Liver (tissue), 9 donors: ENCODE data around the gene DIP2C. TPM values are rescaled to one million over a fixed set of nuclear protein-coding genes. Genes with fewer than 3 reads are reported as not detected.

Source experiments
- DNase-seq: peaks from one replicate; pipeline ENCODE4 v3.0.0-alpha.2; 2017; ENCODE audit warnings: low spot score
- H3K27ac ChIP-seq, 2 donors: one replicate each; pipeline ENCODE4 v1.7.0; 2013; ENCODE audit warnings: inconsistent platforms in 2 of 2, low read length in 2 of 2, control low read depth in 1 of 2, low read depth in 1 of 2, mild to moderate bottlenecking in 1 of 2
- H3K27me3 ChIP-seq, 4 donors: one replicate each; pipeline versions ENCODE4 v1.6.1 to v1.7.0; 2013; ENCODE audit warnings: low read length in 3 of 4, inconsistent platforms in 1 of 4, mild to moderate bottlenecking in 1 of 4, moderate library complexity in 1 of 4; ENCODE audit not compliant: control insufficient read depth in 4 of 4, insufficient read depth in 4 of 4
- H3K36me3 ChIP-seq, 4 donors: one replicate each; pipeline versions ENCODE4 v1.6.1 to v1.7.0; 2013; ENCODE audit warnings: low read length in 3 of 4, mild to moderate bottlenecking in 3 of 4, low read depth in 1 of 4, moderate library complexity in 1 of 4; ENCODE audit not compliant: control insufficient read depth in 4 of 4, insufficient read depth in 3 of 4
- H3K4me1 ChIP-seq, 4 donors: one replicate each; pipeline versions ENCODE4 v1.6.1 to v1.7.0; 2013; ENCODE audit warnings: low read length in 3 of 4, mild to moderate bottlenecking in 3 of 4, moderate library complexity in 1 of 4; ENCODE audit not compliant: control insufficient read depth in 4 of 4, insufficient read depth in 4 of 4
- H3K4me3 ChIP-seq, 3 donors: one replicate each; pipeline versions ENCODE4 v1.6.1 to v1.7.0; 2013; ENCODE audit warnings: low read length in 3 of 3, control low read depth in 1 of 3, low read depth in 1 of 3, mild to moderate bottlenecking in 1 of 3
- H3K9ac ChIP-seq, 2 donors: one replicate each; pipeline ENCODE4 v1.7.0; 2013; ENCODE audit warnings: low read length in 2 of 2, mild to moderate bottlenecking in 2 of 2, moderate library complexity in 2 of 2, control low read depth in 1 of 2, low read depth in 1 of 2
- H3K9me3 ChIP-seq, 4 donors: one replicate each; pipeline versions ENCODE4 v1.6.1 to v1.7.0; 2013; ENCODE audit warnings: low read length in 3 of 4; ENCODE audit not compliant: control insufficient read depth in 4 of 4
- CTCF ChIP-seq: fragments of 150-350 bp; IDR thresholded peaks from 2 replicates; pipeline ENCODE4 v1.5.1; 2017; ENCODE audit warnings: improper control_type of control experiment, low read depth, low read length; ENCODE audit not compliant: missing input control
- EGR1 ChIP-seq, 2 donors: IDR thresholded peaks; 2 replicates each; pipeline ENCODE4 v1.6.1; 2016 to 2018; ENCODE audit warnings: antibody characterized with exemption in 2 of 2, low read depth in 2 of 2
- GABPA ChIP-seq, 2 donors: IDR thresholded peaks in 1 of 2; conservative IDR thresholded peaks in 1 of 2; 2 replicates each; pipeline ENCODE4 v1.6.1; 2016; ENCODE audit warnings: antibody characterized with exemption in 2 of 2, mild to moderate bottlenecking in 1 of 2, moderate library complexity in 1 of 2
- HNF4A ChIP-seq, 2 donors: conservative IDR thresholded peaks; 2 replicates each; pipeline ENCODE4 v1.6.1; 2016; ENCODE audit warnings: antibody characterized with exemption in 2 of 2, mild to moderate bottlenecking in 2 of 2
- MAX ChIP-seq: IDR thresholded peaks from 2 replicates; pipeline ENCODE4 v1.6.1; 2016; ENCODE audit warnings: antibody characterized with exemption
- REST ChIP-seq: IDR thresholded peaks from 2 replicates; pipeline ENCODE4 v1.6.1; 2016; ENCODE audit warnings: antibody characterized with exemption, mild to moderate bottlenecking
- SP1 ChIP-seq: IDR thresholded peaks from 2 replicates; pipeline ENCODE4 v1.6.1; 2018; ENCODE audit warnings: antibody characterized with exemption, mild to moderate bottlenecking
- TAF1 ChIP-seq: conservative IDR thresholded peaks from 2 replicates; pipeline ENCODE4 v1.6.1; 2016; ENCODE audit warnings: antibody characterized with exemption, mild to moderate bottlenecking
- ZBTB33 ChIP-seq: IDR thresholded peaks from 2 replicates; pipeline ENCODE4 v1.6.1; 2016; ENCODE audit warnings: antibody characterized with exemption
- WGBS: extraction: QIAGEN DNeasy Blood & Tissue Kit; methylation state at CpG from one replicate; pipeline ENCODE4 v1.1.7; 2013; 5-methylcytosine and 5-hydroxymethylcytosine counted together
- polyA plus RNA-seq, 2 donors: library from polyadenylated mRNA; stranded (reverse) in 1 of 2; unstranded in 1 of 2; fragments of 200-250 nt in 1 of 2; fragments of >200 nt in 1 of 2; fragmentation: Nextera tagmentation in 1 of 2; extraction: Ambion mirVana in 1 of 2; gene quantifications; one replicate each; pipeline versions ENCODE4 v1.2.1 to v1.2.3, GENCODE V29; 2013 to 2015
- total RNA-seq, 2 donors: library from RNA; depleted of rRNA; stranded (reverse); fragments of >200 nt; gene quantifications; one replicate each; pipeline ENCODE4 v1.2.3, GENCODE V29; 2014
- donor health status: healthy.
- donor health status: healthy.
- donor health status: healthy.
- donor health status: healthy.
- donor health status: healthy.

The DIP2C gene
- total and polyA plus RNA-seq, 4 donors, result 4.2 to 12.2 (median 5.7) TPM

GRCh38 chr10:519716-520401 lies 169.6 kb downstream of the DIP2C start:
- TF ChIP-seq ZBTB33, result no peak
- TF ChIP-seq GABPA (IDR thresholded peaks at IDR 0.05 in 1 of 2, conservative IDR thresholded peaks at IDR 0.05 in 1 of 2), result no peak
- TF ChIP-seq CTCF, result no peak
- no peak for TF ChIP-seq SP1
- no peak for TF ChIP-seq REST
- TF ChIP-seq TAF1, result no peak
- no peak for TF ChIP-seq MAX
- TF ChIP-seq EGR1 (IDR thresholded peaks at IDR 0.05; ENCODE audit: low read depth in 2 of 2), result no peak
- no peaks in the 10 kb centered on the region for H3K9me3 ChIP-seq
- no peaks in the 10 kb centered on the region for H3K4me1 ChIP-seq
- no peak overlapping the region for H3K4me3 ChIP-seq
- no peaks in the 10 kb centered on the region for H3K27me3 ChIP-seq
- DNase-seq, result no peak
- H3K36me3 ChIP-seq, result no peaks in the 10 kb centered on the region
- no peak overlapping the region for H3K9ac ChIP-seq
- WGBS, result 94% methylated on average over 25 of the region's 25 CpGs
- H3K27ac ChIP-seq, result no peak overlapping the region

- Histone ChIP-seq H3K27me3 (no peaks in the 10 kb centered on the region), H3K4me3 (no peak overlapping the region), H3K27ac (no peak overlapping the region), H3K36me3 (no peaks in the 10 kb centered on the region), H3K9ac (no peak overlapping the region), H3K4me1 (peaks cover 0 to 5% (median 2%) of the 10 kb centered on the region in 4 donors), H3K9me3 (no peaks in the 10 kb centered on the region)
- TF ChIP-seq CTCF (no peak), HNF4A (conservative IDR thresholded peaks at IDR 0.05) (no peak)
- 95% methylated on average over 16 of the region's 16 CpGs for WGBS
- DNase-seq, result no peak
These were observed 170.3 kb downstream of the DIP2C start for GRCh38 chr10:519055-519715.
